IPS-18a (cell line): ENCODE measurements around the gene CYP8B1.

Experiments used
- H3K27ac ChIP-seq: one replicate; pipeline ENCODE4 v1.5.1; 2013; ENCODE audit warnings: low read length
- H3K27me3 ChIP-seq: one replicate; pipeline ENCODE4 v1.6.1; 2013; ENCODE audit warnings: mild to moderate bottlenecking, low read length; ENCODE audit not compliant: control insufficient read depth, insufficient read depth
- H3K36me3 ChIP-seq: one replicate; pipeline ENCODE4 v1.6.1; 2013; ENCODE audit warnings: low read depth, low read length; ENCODE audit not compliant: control insufficient read depth
- H3K4me1 ChIP-seq: one replicate; pipeline ENCODE4 v1.6.1; 2013; ENCODE audit warnings: low read depth, low read length; ENCODE audit not compliant: control insufficient read depth
- H3K4me3 ChIP-seq: one replicate; pipeline ENCODE4 v1.5.1; 2013; ENCODE audit warnings: low read length
- H3K9ac ChIP-seq: one replicate; pipeline ENCODE4 v1.6.1; 2013; ENCODE audit warnings: mild to moderate bottlenecking, low read length, moderate library complexity
- H3K9me3 ChIP-seq: one replicate; pipeline ENCODE4 v1.6.1; 2013; ENCODE audit warnings: low read depth, low read length; ENCODE audit not compliant: control insufficient read depth

CYP8B1 gene

GRCh38 chr3:42847731-42848130 is 27.9 kb downstream of the CYP8B1 start:
- Histone ChIP-seq H3K9me3 (no peaks in the 10 kb centered on the region), H3K27me3 (no peaks in the 10 kb centered on the region), H3K4me1 (peaks cover 7% of the 10 kb centered on the region), H3K9ac (no peak overlapping the region), H3K27ac (no peak overlapping the region), H3K4me3 (no peak overlapping the region), H3K36me3 (no peaks in the 10 kb centered on the region)

DNA sequence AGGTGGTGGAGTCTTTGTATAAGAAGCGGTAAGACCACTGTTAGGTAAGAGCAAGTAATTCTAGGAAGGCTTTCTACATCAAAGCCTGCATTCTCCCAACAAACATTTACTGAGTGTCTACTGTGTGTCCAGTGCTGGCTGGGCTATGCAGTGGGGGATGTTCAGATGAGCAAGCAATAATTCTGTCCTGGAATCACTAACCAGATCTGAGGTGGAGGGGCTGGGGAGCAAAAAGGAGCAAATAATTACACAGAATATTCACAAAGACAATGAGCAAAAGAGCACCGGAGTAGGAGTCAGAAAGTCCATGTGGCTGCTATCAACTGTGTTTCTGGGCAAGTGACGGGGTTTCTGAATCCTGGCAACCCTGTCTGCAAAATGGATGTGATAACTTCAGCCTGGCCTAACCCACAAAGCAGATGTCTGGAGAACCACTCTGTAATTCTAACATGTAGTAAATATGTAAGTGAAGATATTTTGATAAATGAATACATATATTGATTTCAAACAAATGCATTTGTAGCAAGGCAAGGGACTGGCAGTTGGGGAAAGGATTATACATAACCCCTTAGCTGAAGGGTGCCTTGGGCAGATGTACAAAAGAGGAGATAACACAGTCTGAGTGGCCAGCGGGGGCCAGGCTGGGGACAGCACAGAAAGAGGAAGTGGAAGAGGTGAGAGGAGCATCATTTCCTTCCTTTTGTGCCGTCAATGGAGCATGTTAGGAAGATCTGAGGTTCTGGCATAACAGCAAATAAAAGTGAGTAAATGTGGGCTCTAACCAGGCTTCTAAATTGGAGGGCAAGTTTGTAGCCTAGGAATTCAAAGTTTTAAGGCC is 28.8 kb downstream of the CYP8B1 start:
- no peaks in the 10 kb centered on the region for H3K36me3 ChIP-seq
- H3K9ac ChIP-seq, result no peak overlapping the region
- no peaks in the 10 kb centered on the region for H3K9me3 ChIP-seq
- peaks cover 7% of the 10 kb centered on the region for H3K4me1 ChIP-seq
- H3K27ac ChIP-seq, result no peak overlapping the region
- no peaks in the 10 kb centered on the region for H3K27me3 ChIP-seq
- no peak overlapping the region for H3K4me3 ChIP-seq

GRCh38 chr3:42844815-42845214 is 30.9 kb downstream of the CYP8B1 start:
- peaks cover 7% of the 10 kb centered on the region for H3K4me1 ChIP-seq
- no peaks in the 10 kb centered on the region for H3K27me3 ChIP-seq
- no peaks in the 10 kb centered on the region for H3K36me3 ChIP-seq

DNA sequence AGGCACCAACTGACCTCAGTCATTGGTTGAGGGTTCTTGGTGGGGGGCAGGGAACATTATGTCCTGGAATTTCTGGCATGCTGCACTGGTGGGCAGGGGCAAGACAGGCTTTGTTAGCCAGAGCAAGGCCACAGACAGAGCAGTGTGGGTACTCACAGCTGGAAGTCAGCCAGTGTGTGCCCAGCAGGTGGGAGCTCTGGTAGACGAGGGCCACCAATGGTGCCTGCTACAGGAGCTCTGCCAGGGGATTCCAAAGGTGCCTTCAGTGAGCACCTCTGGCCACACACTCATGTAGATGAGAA is 31.3 kb downstream of the CYP8B1 start:
- Histone ChIP-seq H3K36me3 (no peaks in the 10 kb centered on the region), H3K9me3 (no peaks in the 10 kb centered on the region), H3K9ac (no peak overlapping the region), H3K27me3 (no peaks in the 10 kb centered on the region), H3K27ac (no peak overlapping the region), H3K4me3 (no peak overlapping the region), H3K4me1 (peaks cover 7% of the 10 kb centered on the region)

More at GRCh38 chr3:42844815-42845214, 30.9 kb downstream of the CYP8B1 start:
- H3K9ac ChIP-seq, result no peak overlapping the region
- H3K27ac ChIP-seq, result no peak overlapping the region
- H3K4me3 ChIP-seq, result no peak overlapping the region
- H3K9me3 ChIP-seq, result no peaks in the 10 kb centered on the region

GRCh38 chr3:42843713-42844411 is 31.8 kb downstream of the CYP8B1 start:
- Histone ChIP-seq H3K36me3 (no peaks in the 10 kb centered on the region), H3K4me3 (no peak overlapping the region), H3K9me3 (no peaks in the 10 kb centered on the region), H3K27me3 (no peaks in the 10 kb centered on the region), H3K9ac (no peak overlapping the region), H3K27ac (no peak overlapping the region), H3K4me1 (peaks cover 7% of the 10 kb centered on the region)

DNA sequence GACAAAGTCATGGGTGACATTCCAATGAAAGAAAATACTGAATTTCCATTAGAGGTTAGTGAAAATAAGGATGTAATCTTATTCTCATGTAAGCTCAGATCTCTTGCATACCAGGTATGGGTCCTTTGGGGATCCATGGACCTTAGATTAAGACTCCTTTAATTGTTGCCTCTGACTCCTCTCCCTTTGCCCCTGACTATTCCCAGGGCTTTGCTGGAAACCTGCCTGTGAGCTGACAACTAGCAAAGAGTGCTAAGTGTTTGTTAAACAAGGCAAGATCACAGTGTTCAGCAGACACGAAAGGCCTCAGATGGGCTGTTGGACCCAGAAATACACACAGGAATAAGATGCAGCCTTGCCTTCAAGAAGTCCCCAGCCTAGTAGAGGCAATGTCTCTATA is 34.3 kb downstream of the CYP8B1 start:
- no peak overlapping the region for H3K27ac ChIP-seq
- H3K36me3 ChIP-seq, result no peaks in the 10 kb centered on the region
- H3K27me3 ChIP-seq, result no peaks in the 10 kb centered on the region
- peaks cover 7% of the 10 kb centered on the region for H3K4me1 ChIP-seq
- H3K9ac ChIP-seq, result no peak overlapping the region
- H3K4me3 ChIP-seq, result no peak overlapping the region
- no peaks in the 10 kb centered on the region for H3K9me3 ChIP-seq

GRCh38 chr3:42839616-42840015 is 36.1 kb downstream of the CYP8B1 start:
- Histone ChIP-seq H3K36me3 (no peaks in the 10 kb centered on the region), H3K27ac (no peak overlapping the region), H3K4me3 (no peak overlapping the region), H3K9ac (no peak overlapping the region), H3K4me1 (peaks cover 7% of the 10 kb centered on the region), H3K27me3 (no peaks in the 10 kb centered on the region), H3K9me3 (no peaks in the 10 kb centered on the region)

DNA sequence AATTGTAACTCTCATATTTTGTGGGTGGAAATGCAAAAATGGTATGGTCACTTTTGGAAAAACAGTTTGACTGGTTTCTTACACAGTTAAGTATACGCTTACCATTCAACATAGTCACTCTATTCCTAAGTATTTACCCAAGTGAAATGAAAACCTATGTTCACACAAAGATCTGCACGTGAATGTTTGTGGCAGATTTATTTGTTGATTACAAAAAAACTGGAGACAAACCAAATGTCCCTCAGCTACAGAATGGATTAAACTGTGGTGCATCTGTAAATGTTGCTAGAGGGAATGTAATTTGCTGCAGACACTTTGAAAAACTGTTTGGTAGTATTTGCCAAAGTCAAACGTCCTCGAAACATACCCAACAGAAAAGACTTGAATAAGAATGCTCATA is 37.1 kb downstream of the CYP8B1 start:
- Histone ChIP-seq H3K4me1 (no peaks in the 10 kb centered on the region), H3K36me3 (no peaks in the 10 kb centered on the region), H3K9me3 (no peaks in the 10 kb centered on the region), H3K27me3 (no peaks in the 10 kb centered on the region), H3K9ac (no peak overlapping the region), H3K4me3 (no peak overlapping the region), H3K27ac (no peak overlapping the region)

DNA sequence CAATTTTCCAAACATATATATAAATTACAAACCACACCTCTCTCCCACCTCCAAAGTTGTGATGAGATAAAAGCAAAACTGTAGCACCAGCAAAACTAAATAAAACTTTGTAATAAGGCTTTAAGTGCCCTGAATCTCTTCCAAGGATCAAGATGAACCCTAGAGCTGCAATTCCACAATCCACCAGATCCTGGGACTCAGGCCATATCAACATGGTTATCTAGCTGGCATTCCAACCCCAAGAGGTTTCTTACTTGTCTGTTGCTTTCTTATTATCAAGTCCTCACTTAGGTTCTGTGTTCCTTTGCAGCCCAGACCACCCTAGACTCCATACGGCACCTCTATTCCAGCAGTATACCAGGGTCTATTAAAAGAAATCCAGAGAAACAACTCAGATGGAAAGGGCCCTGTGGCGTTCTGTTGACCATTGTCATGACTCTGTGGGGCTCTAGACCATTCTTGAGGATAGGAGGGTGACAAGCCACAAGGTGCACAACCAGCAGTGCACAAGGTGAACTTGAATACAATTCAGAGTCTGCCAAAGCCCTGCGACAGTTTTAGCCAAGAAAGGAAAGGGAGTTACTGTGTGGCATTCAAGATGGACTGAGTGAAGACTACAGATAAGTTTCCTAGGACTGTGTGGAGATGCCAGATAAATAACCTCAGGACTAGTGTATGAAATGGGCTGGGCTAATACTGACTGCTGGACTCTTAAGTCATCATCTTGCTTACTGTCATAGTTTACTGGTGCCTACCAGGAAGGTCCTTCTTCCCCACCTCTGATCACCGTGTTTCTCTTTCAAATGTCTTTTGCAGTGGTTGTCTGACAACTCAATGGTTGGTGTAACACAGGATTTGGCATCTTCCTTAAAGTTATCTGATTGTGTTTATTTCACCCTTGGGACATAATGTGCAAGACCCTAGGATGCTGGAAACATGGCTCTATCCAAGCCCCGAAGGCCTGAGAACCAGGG is 39.2 kb downstream of the CYP8B1 start:
- H3K36me3 ChIP-seq, result no peaks in the 10 kb centered on the region

GRCh38 chr3:42831321-42831713 is 44.4 kb downstream of the CYP8B1 start:
- peaks cover 3% of the 10 kb centered on the region for H3K4me1 ChIP-seq
- no peaks in the 10 kb centered on the region for H3K27me3 ChIP-seq
- no peak overlapping the region for H3K27ac ChIP-seq
- H3K9ac ChIP-seq, result no peak overlapping the region
- H3K9me3 ChIP-seq, result no peaks in the 10 kb centered on the region
- H3K36me3 ChIP-seq, result no peaks in the 10 kb centered on the region
- no peak overlapping the region for H3K4me3 ChIP-seq

More for the DNA sequence above, 39.2 kb downstream of the CYP8B1 start:
- H3K4me1 ChIP-seq, result no peaks in the 10 kb centered on the region
- H3K27ac ChIP-seq, result no peak overlapping the region
- no peak overlapping the region for H3K4me3 ChIP-seq
- no peaks in the 10 kb centered on the region for H3K27me3 ChIP-seq
- no peaks in the 10 kb centered on the region for H3K9me3 ChIP-seq
- no peak overlapping the region for H3K9ac ChIP-seq
